NCI-H146 treated with DMSO at 0.1 percent for 48 hours (cell line): ENCODE results near the gene MAML2.

Source experiments
- DNase-seq: peaks from one replicate; lab custom pipeline; 2025; ENCODE audit not compliant: unreplicated experiment; lab: John Stamatoyannopoulos, UW

MAML2 gene

GRCh38 chr11:96082936-96083335 is 260.1 kb downstream of the MAML2 start:
- no peak for DNase-seq

- no peak for DNase-seq
Measured at GRCh38 chr11:96082002-96082899, 260.7 kb downstream of the MAML2 start.

GRCh38 chr11:96081561-96081960 is 261.4 kb downstream of the MAML2 start:
- DNase-seq: no peak

- DNase-seq: no peak
Measured at GRCh38 chr11:96079691-96080090, 263.3 kb downstream of the MAML2 start.

GRCh38 chr11:96075532-96075959 is 267.4 kb downstream of the MAML2 start:
- no peak for DNase-seq

GRCh38 chr11:96074551-96075310 is 268.3 kb downstream of the MAML2 start:
- DNase-seq: no peak

- DNase-seq: no peak
Measured at GRCh38 chr11:96073536-96073935, 269.5 kb downstream of the MAML2 start.

GRCh38 chr11:96072592-96072991 is 270.4 kb downstream of the MAML2 start:
- no peak for DNase-seq

GRCh38 chr11:96070453-96070852 is 272.5 kb downstream of the MAML2 start:
- no peak for DNase-seq

- no peak for DNase-seq
Measured at GRCh38 chr11:96067160-96067559, 275.8 kb downstream of the MAML2 start.

- DNase-seq: no peak
Measured at GRCh38 chr11:96065379-96065778, 277.6 kb downstream of the MAML2 start.

- no peak for DNase-seq
Measured at GRCh38 chr11:96063886-96064285, 279.1 kb downstream of the MAML2 start.

GRCh38 chr11:96063053-96063452 is 279.9 kb downstream of the MAML2 start:
- DNase-seq: no peak

- DNase-seq: no peak
Measured at GRCh38 chr11:96062134-96062533, 280.9 kb downstream of the MAML2 start.

- no peak for DNase-seq
Measured at GRCh38 chr11:96061730-96062129, 281.3 kb downstream of the MAML2 start.

- DNase-seq: no peak
Measured at GRCh38 chr11:96061069-96061468, 281.9 kb downstream of the MAML2 start.

GRCh38 chr11:96057502-96057901 is 285.5 kb downstream of the MAML2 start:
- no peak for DNase-seq

- DNase-seq: no peak
Measured at GRCh38 chr11:96056576-96056975, 286.4 kb downstream of the MAML2 start.

- DNase-seq: no peak
Measured at GRCh38 chr11:96055706-96056387, 287.1 kb downstream of the MAML2 start.

- no peak for DNase-seq
Measured at GRCh38 chr11:96054870-96055705, 287.9 kb downstream of the MAML2 start.
